ENCODE data around the gene TMEM37.

TMEM37 gene

GRCh38 chr2:119419065-119419464 is 12.6 kb upstream of the TMEM37 start:
- DNase-seq, result no peak

- no peak for DNase-seq
Observed at GRCh38 chr2:119419803-119420508, 11.7 kb upstream of the TMEM37 start.

GRCh38 chr2:119421304-119421703 is 10.3 kb upstream of the TMEM37 start:
- DNase-seq, result no peak

- DNase-seq, result no peak
Observed at GRCh38 chr2:119421741-119422140, 9.9 kb upstream of the TMEM37 start.

GRCh38 chr2:119422360-119423107 is 9.1 kb upstream of the TMEM37 start:
- no peak for DNase-seq

GRCh38 chr2:119423108-119423444 is 8.6 kb upstream of the TMEM37 start:
- DNase-seq, result no peak

GRCh38 chr2:119423811-119424210 is 7.8 kb upstream of the TMEM37 start:
- DNase-seq, result no peak

GRCh38 chr2:119424284-119425118 is 7.2 kb upstream of the TMEM37 start:
- DNase-seq, result no peak

GRCh38 chr2:119425119-119425405 is 6.6 kb upstream of the TMEM37 start:
- no peak for DNase-seq

- no peak for DNase-seq
Observed at GRCh38 chr2:119425620-119426395, 5.8 kb upstream of the TMEM37 start.

- no peak for DNase-seq
Observed at GRCh38 chr2:119426396-119426675, 5.3 kb upstream of the TMEM37 start.

- DNase-seq, result no peak
Observed at GRCh38 chr2:119426801-119427395, 4.8 kb upstream of the TMEM37 start.

GRCh38 chr2:119427756-119428155 is 3.9 kb upstream of the TMEM37 start:
- no peak for DNase-seq

- no peak for DNase-seq
Observed at GRCh38 chr2:119428488-119429224, 3.0 kb upstream of the TMEM37 start.

- no peak for DNase-seq
Observed at GRCh38 chr2:119429225-119429981, 2.3 kb upstream of the TMEM37 start.

- DNase-seq, result no peak
Observed at GRCh38 chr2:119430023-119430498, 1.6 kb upstream of the TMEM37 start.

GRCh38 chr2:119431976-119432850 is 559 bp downstream of the TMEM37 start:
- no peak for DNase-seq

GRCh38 chr2:119432851-119433522 is 1.3 kb downstream of the TMEM37 start:
- no peak for DNase-seq

- DNase-seq, result no peak
Observed at GRCh38 chr2:119433636-119434327, 2.1 kb downstream of the TMEM37 start.
